ENCODE data around the gene CNTLN. TPM values are rescaled to one million over a fixed set of nuclear protein-coding genes. Genes with fewer than 3 reads are reported as not detected.

The CNTLN gene
- total RNA-seq, 1 donor = 13.0 TPM

- no peak for DNase-seq (ENCODE audit: low read depth)
- TF ChIP-seq CTCF (IDR thresholded peaks at IDR 0.05; ENCODE audit: insufficient read depth, low read depth, low read length) = no peak
- no peak overlapping the region for H3K4me3 ChIP-seq (ENCODE audit: low read depth, low read length)
These were observed 158.8 kb downstream of the CNTLN start for GRCh38 chr9:17293685-17294084.

DNA sequence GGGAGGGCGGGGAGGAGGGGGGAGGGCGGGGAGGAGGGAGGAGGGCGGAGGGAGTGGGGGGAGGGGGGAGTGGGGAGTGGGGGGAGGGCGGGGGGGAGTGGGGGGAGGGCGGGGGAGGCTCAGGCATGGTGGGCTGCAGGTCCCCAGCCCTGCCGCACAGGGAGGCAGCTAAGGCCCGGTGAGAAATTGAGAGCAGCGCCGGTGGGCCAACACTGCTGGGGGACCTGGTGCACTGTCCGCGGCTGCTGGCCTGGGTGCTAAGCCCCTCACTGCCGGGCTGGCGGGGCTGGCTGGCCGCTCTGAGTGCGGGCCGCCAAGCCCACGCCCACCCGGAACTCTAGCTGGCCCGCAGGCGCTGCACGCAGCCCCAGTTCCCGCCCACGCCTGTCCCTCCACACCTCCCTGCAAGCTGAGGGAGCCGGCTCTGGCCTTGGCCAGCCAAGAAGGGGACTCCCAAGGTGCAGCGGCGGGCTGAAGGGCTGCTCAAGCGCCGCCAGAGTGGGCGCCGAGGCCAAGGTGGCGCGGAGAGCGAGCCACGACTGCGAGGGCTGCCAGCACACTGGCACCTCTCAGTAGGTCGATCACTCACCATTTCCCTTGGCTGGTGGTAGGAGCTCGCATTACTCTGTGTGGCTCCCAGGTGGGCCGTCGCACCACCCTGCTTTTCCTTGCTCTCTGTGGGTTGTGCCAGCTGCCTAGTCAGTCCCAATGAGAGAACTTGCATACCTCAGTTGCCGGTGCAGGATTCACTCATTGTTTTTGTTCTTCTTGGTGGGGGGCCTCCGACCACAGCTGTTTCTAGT, 160.2 kb downstream of the CNTLN start:
- H3K4me3 ChIP-seq (ENCODE audit: low read depth, low read length) = no peak overlapping the region
- no peak for DNase-seq (ENCODE audit: low read depth)
- TF ChIP-seq CTCF (IDR thresholded peaks at IDR 0.05; ENCODE audit: insufficient read depth, low read depth, low read length) = no peak

DNA sequence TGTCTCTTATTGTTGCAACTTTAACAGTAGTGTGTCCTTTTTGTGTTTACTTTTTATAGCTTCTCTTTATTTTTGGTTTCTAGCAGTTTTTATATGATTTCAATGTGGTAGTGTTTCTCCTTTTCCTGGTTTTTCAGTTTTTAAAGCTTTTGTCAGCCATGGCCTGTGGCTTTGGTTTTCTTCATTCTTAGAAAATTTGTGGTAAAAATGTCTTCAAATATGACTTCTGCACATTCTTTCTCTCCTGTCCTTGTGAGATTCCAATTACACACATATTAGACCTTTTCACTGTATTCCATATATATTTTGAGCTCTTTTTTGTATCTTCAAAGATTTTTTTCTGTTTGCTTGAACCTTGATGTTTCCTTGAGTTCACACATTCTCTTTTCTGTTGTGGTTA, 180.5 kb downstream of the CNTLN start:
- no peak for TF ChIP-seq CTCF (IDR thresholded peaks at IDR 0.05; ENCODE audit: insufficient read depth, low read depth, low read length)
- DNase-seq (ENCODE audit: low read depth) = no peak
- H3K4me3 ChIP-seq (ENCODE audit: low read depth, low read length) = no peak overlapping the region

DNA sequence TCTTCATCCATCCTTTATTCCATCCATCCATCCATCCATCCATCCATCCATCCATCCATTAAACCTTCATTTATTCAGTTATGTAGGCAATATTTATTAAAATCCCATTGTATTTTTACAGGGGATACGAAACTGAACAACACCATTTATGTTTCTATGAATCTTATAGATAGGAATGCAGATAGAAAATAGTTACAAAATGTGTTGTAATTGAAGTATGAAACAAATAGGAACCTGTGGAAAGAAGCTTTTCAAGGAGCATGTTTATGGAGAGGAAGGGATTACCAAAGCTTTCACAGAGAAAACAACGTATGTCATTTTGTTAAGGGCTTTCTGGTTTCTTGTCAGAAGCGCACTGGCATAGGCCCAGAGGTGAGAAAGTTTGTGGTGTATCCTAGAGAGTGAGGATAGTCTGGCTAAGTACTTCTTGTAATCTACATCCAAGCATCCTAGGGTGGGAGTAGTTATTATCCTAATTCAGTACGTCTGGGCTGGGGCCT, 184.0 kb downstream of the CNTLN start:
- no peak for TF ChIP-seq CTCF (IDR thresholded peaks at IDR 0.05; ENCODE audit: insufficient read depth, low read depth, low read length)
- DNase-seq (ENCODE audit: low read depth) = peak; percentile 40
- H3K4me3 ChIP-seq (ENCODE audit: low read depth, low read length) = no peak overlapping the region

GRCh38 chr9:17319864-17320263, 185.0 kb downstream of the CNTLN start:
- DNase-seq (ENCODE audit: low read depth) = no peak
- no peak overlapping the region for H3K4me3 ChIP-seq (ENCODE audit: low read depth, low read length)
- no peak for TF ChIP-seq CTCF (IDR thresholded peaks at IDR 0.05; ENCODE audit: insufficient read depth, low read depth, low read length)

- no peak for TF ChIP-seq CTCF (IDR thresholded peaks at IDR 0.05; ENCODE audit: insufficient read depth, low read depth, low read length)
- H3K4me3 ChIP-seq (ENCODE audit: low read depth, low read length) = no peak overlapping the region
- no peak for DNase-seq (ENCODE audit: low read depth)
These were observed 188.3 kb downstream of the CNTLN start for GRCh38 chr9:17322882-17323864.
